A549 (cell line): ENCODE data around the gene SLC35F3.

Source experiments
- MYC ChIP-seq: IDR thresholded peaks from 2 replicates; pipeline ENCODE4 v1.6.1; 2012; ENCODE audit warnings: mild to moderate bottlenecking, inconsistent platforms, low read length, improper control_type of control experiment, borderline replicate concordance
- POLR2A ChIP-seq: IDR thresholded peaks from 2 replicates; pipeline ENCODE4 v1.6.1; 2012; ENCODE audit warnings: mild to moderate bottlenecking, low read length
- SMC3 ChIP-seq: fragments of >200 bp; sonication (Bioruptor Twin); formaldehyde crosslinking; IDR thresholded peaks from 3 replicates; pipeline ENCODE4 v1.6.1; 2018; ENCODE audit warnings: inconsistent platforms
- TF ChIP-seq, protein P1 (sequence below): fragments of >200 bp; sonication (Bioruptor Twin); formaldehyde crosslinking; IDR thresholded peaks from 3 replicates; pipeline ENCODE4 v1.5.1; 2016

DNA sequence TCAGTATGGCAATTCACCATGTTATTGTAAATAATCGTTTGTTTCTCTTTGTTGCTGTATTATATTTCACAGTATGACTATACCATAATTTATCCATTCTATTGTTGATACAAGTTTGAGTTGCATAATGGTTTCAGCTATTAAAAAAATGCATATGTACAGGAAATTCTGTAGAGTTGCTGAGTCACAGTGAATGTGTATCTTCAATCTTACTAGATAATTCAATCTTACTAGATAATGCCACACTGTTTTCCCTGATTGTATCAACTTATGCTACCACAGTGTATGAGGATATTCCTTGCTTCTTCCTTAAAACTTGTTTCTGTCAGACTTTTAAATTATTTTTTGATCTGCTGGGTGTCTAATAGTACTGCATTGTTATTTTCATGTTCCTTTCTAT is 465.3 kb downstream of the SLC35F3 start:
- TF ChIP-seq SMC3 (no peak), MYC (no peak), POLR2A (no peak)
- TF ChIP-seq, protein P1, sequence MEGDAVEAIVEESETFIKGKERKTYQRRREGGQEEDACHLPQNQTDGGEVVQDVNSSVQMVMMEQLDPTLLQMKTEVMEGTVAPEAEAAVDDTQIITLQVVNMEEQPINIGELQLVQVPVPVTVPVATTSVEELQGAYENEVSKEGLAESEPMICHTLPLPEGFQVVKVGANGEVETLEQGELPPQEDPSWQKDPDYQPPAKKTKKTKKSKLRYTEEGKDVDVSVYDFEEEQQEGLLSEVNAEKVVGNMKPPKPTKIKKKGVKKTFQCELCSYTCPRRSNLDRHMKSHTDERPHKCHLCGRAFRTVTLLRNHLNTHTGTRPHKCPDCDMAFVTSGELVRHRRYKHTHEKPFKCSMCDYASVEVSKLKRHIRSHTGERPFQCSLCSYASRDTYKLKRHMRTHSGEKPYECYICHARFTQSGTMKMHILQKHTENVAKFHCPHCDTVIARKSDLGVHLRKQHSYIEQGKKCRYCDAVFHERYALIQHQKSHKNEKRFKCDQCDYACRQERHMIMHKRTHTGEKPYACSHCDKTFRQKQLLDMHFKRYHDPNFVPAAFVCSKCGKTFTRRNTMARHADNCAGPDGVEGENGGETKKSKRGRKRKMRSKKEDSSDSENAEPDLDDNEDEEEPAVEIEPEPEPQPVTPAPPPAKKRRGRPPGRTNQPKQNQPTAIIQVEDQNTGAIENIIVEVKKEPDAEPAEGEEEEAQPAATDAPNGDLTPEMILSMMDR = no peak
